ENCODE measurements around the gene KRTAP5-2. TPM values are rescaled to one million over a fixed set of nuclear protein-coding genes. Genes with fewer than 3 reads are reported as not detected.

The KRTAP5-2 gene
- total and polyA plus RNA-seq, 2 of the 8 experiments (the other 6 are each of a cell fraction or from before 2014, with no cell fraction given) = not detected

DNA sequence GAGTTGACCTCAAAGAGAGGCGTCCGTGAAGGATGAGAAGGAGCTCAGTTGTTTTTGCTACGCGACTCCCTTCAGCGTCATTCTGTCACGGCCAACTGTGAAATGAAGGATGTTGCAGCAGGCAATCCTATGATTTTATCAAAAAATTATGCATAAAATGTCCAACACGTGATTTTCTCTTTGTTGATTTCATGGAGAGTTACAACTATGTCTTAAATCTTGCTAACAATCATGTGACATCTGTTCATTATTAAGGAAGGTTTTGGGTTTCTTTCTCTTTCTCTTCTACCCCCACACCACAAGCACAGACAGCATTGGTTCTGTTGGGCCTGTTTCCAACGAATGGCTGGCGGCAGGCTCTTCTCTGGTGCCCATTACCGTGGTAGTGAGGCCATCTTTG is 20.1 kb upstream of the KRTAP5-2 start:
- H2AFZ ChIP-seq (ENCODE audit: low read length) = no peak overlapping the region
- no peak overlapping the region for H3K4me2 ChIP-seq (ENCODE audit: insufficient read depth in 1 of 2, low read depth in 2 of 2, low read length in 2 of 2)
- no peaks in the 10 kb centered on the region for H3K36me3 ChIP-seq (ENCODE audit: control insufficient read depth in 2 of 4, insufficient read depth in 4 of 4, low read length in 3 of 4)
- H3K79me2 ChIP-seq (ENCODE audit: control insufficient read depth in 1 of 2, insufficient read depth in 2 of 2, low read length in 2 of 2) = no peaks in the 10 kb centered on the region
- H3K79me1 ChIP-seq (ENCODE audit: low read depth, low read length) = no peaks in the 10 kb centered on the region
- H3K23me2 ChIP-seq (ENCODE audit: low read depth, low read length) = no peaks in the 10 kb centered on the region
- H2BK12ac ChIP-seq (ENCODE audit: low read depth, low read length) = no peak overlapping the region
- H3K23ac ChIP-seq (ENCODE audit: insufficient read length) = no peak overlapping the region
- FAIRE-seq (no peak), DNase-seq (ENCODE audit: low read depth in 1 of 2, low spot score in 2 of 2) (no peak)
- no peaks in the 10 kb centered on the region for H4K20me1 ChIP-seq (replicated peaks in 1 of 2; ENCODE audit: control insufficient read depth in 1 of 2, insufficient read depth in 2 of 2, low read length in 2 of 2)
- H2BK15ac ChIP-seq (ENCODE audit: low read length) = no peak overlapping the region
- no peak overlapping the region for H2BK20ac ChIP-seq (ENCODE audit: low read length)
- WGBS, 2 experiments (ENCODE audit: extremely low coverage in 1 of 2, insufficient coverage in 1 of 2, insufficient read length in 1 of 2, insufficient replicate concordance in 2 of 2, low coverage in 1 of 2, low lambda C conversion rate in 2 of 2, missing lambda C conversion rate in 1 of 2) = 93% methylated on average over 10 of the region's 10 CpGs; no CpG with 5 or more reads in 1 of the 2 experiments
- no peak overlapping the region for H3K4me3 ChIP-seq (ENCODE audit: extremely low read depth in 1 of 4, insufficient read depth in 2 of 4, low read depth in 3 of 4, low read length in 4 of 4)
- H3K18ac ChIP-seq (ENCODE audit: extremely low read depth, low read length) = no peak overlapping the region
- no peaks in the 10 kb centered on the region for H3K4me1 ChIP-seq (replicated peaks in 1 of 4; ENCODE audit: control insufficient read depth in 3 of 4, insufficient read depth in 4 of 4, low read length in 3 of 4)
- no peak overlapping the region for H2BK120ac ChIP-seq (replicated peaks; ENCODE audit: low read depth, low read length)
- TF ChIP-seq SP1 (IDR thresholded peaks at IDR 0.05; ENCODE audit: low read depth, low read length) (no peak), CHD1 (IDR thresholded peaks at IDR 0.05; ENCODE audit: low read depth, low read length) (no peak), JUND (IDR thresholded peaks at IDR 0.05; ENCODE audit: low read length) (no peak), KDM1A (IDR thresholded peaks at IDR 0.05; ENCODE audit: borderline replicate concordance, low read length) (no peak), YY1 (IDR thresholded peaks at IDR 0.05; ENCODE audit: low read depth, low read length) (no peak), JUN (IDR thresholded peaks at IDR 0.05; ENCODE audit: low read depth, low read length) (no peak), HDAC6 (IDR thresholded peaks at IDR 0.05; ENCODE audit: low read depth, low read length) (no peak), RNF2 (IDR thresholded peaks at IDR 0.05; ENCODE audit: borderline replicate concordance, low read depth, low read length, missing control alignments, poor library complexity, severe bottlenecking) (no peak), ATF2 (IDR thresholded peaks at IDR 0.05; ENCODE audit: low read length) (no peak), CTBP2 (IDR thresholded peaks at IDR 0.05; ENCODE audit: borderline replicate concordance, insufficient read depth, insufficient read length, low read length) (no peak)
- TF ChIP-seq, protein P1, sequence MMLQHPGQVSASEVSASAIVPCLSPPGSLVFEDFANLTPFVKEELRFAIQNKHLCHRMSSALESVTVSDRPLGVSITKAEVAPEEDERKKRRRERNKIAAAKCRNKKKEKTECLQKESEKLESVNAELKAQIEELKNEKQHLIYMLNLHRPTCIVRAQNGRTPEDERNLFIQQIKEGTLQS (IDR thresholded peaks at IDR 0.05; ENCODE audit: insufficient read depth, low read depth, low read length) = no peak
- H2AK5ac ChIP-seq (ENCODE audit: low read depth, low read length) = no peak overlapping the region
- ChIA-PET POLR2A (ENCODE audit: partially characterized antibody) (no interaction called here), CTCF (ENCODE audit: partially characterized antibody) (interaction anchor here (0.7 to 4.4 kb wide), 6 partner anchors 10 to 165 kb away, joined by 3 to 22 read pairs (median 8); no protein-coding TSS in a partner anchor)
- H3K4ac ChIP-seq (replicated peaks; ENCODE audit: insufficient read length, low read depth, low read length) = no peak overlapping the region
- no peaks in the 10 kb centered on the region for H3K27me3 ChIP-seq (replicated peaks in 1 of 4; ENCODE audit: control insufficient read depth in 3 of 4, extremely low read depth in 1 of 4, insufficient read depth in 3 of 4, low read length in 3 of 4)
- H2BK5ac ChIP-seq (ENCODE audit: low read depth, low read length) = no peak overlapping the region
- H3K9me3 ChIP-seq (ENCODE audit: insufficient read depth in 2 of 2, low read depth in 1 of 2, low read length in 1 of 2) = no peaks in the 10 kb centered on the region
- H3K56ac ChIP-seq (replicated peaks; ENCODE audit: insufficient read length, low read depth, low read length) = no peak overlapping the region
- no peak overlapping the region for H4K8ac ChIP-seq (ENCODE audit: extremely low read depth, insufficient read depth, low read length)
- H4K91ac ChIP-seq (replicated peaks; ENCODE audit: insufficient read length, low read length) = no peak overlapping the region
- H3K27ac ChIP-seq (ENCODE audit: low read depth, low read length) = no peak overlapping the region
- no peak overlapping the region for H4K5ac ChIP-seq (ENCODE audit: insufficient read length, low read depth, low read length)
- H3K9ac ChIP-seq (replicated peaks in 1 of 4; ENCODE audit: extremely low read depth in 1 of 4, low read depth in 3 of 4, low read length in 3 of 4) = no peak overlapping the region
- H3K14ac ChIP-seq (ENCODE audit: insufficient read length) = no peak overlapping the region

Measured in H1 (cell line).